ENCODE data around the gene ATP6V1F.

ATP6V1F gene

DNA sequence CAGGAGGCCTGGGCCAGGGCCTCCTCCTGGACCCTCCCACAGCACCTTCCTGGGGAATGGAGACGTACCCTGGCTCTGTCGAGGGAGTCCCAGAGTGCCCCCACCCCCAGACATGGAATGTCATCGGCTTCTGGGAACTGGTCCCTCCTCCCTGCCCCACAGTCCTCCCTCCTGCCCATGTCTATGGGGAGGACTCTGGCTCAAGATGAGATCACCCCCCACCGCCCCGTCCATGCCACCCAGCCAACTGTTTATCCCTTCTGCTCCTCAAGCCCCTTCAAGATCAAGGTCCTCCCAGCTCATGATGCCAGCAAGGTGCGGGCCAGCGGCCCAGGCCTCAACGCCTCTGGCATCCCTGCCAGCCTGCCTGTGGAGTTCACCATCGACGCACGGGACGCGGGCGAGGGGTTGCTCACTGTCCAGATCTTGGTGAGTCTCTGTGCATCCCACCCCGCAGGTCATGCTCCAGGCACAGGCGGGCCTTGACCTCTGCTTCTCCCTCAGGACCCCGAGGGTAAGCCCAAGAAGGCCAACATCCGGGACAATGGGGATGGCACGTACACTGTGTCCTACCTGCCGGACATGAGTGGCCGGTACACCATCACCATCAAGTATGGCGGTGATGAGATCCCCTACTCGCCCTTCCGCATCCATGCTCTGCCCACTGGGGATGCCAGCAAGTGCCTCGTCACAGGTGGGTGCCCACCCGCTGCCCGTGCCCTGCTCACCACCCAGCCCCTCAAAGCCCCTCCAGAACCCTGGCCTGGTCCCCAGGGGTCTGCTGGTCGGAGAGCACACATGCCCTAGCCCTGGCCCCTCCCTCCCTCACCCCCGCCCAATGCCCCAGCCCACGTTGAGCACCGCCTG lies 14.1 kb upstream of the ATP6V1F start:
- TF ChIP-seq, protein P1, sequence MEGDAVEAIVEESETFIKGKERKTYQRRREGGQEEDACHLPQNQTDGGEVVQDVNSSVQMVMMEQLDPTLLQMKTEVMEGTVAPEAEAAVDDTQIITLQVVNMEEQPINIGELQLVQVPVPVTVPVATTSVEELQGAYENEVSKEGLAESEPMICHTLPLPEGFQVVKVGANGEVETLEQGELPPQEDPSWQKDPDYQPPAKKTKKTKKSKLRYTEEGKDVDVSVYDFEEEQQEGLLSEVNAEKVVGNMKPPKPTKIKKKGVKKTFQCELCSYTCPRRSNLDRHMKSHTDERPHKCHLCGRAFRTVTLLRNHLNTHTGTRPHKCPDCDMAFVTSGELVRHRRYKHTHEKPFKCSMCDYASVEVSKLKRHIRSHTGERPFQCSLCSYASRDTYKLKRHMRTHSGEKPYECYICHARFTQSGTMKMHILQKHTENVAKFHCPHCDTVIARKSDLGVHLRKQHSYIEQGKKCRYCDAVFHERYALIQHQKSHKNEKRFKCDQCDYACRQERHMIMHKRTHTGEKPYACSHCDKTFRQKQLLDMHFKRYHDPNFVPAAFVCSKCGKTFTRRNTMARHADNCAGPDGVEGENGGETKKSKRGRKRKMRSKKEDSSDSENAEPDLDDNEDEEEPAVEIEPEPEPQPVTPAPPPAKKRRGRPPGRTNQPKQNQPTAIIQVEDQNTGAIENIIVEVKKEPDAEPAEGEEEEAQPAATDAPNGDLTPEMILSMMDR (conservative IDR thresholded peaks at IDR 0.05; ENCODE audit: low read length): no peak
- TF ChIP-seq EZH2phosphoT487 (IDR thresholded peaks at IDR 0.05; ENCODE audit: borderline replicate concordance): no peak
- H3K36me3 ChIP-seq (ENCODE audit: insufficient read depth, low read length): no peaks in the 10 kb centered on the region

DNA sequence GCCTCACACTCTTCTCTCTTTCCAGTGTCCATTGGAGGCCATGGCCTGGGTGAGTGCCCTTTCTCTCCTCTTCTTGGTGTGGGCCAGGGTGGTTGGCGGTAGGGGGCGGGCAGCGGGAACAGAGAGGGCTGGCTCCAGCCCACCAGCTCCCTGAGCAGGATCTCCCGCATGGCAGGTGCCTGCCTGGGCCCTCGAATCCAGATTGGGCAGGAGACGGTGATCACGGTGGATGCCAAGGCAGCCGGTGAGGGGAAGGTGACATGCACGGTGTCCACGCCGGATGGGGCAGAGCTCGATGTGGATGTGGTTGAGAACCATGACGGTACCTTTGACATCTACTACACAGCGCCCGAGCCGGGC lies 13.5 kb upstream of the ATP6V1F start:
- Histone ChIP-seq H3K9me2 (replicated peaks; ENCODE audit: low read depth, low read length) (no peaks in the 10 kb centered on the region), H2AFZ (ENCODE audit: low read length) (no peak overlapping the region), H3F3A (ENCODE audit: low read depth) (no peaks in the 10 kb centered on the region), H3K4me1 (ENCODE audit: insufficient read depth, low read length, poor library complexity, severe bottlenecking) (no peaks in the 10 kb centered on the region), H4K20me1 (ENCODE audit: insufficient read depth, low read length, poor library complexity, severe bottlenecking) (no peaks in the 10 kb centered on the region), H3K4me2 (ENCODE audit: low read depth, low read length, poor library complexity, severe bottlenecking) (no peak overlapping the region), H3K36me3 (ENCODE audit: insufficient read depth, low read length) (no peaks in the 10 kb centered on the region), H3K9ac (ENCODE audit: low read depth, low read length, poor library complexity, severe bottlenecking) (no peak overlapping the region), H3K4me3 (ENCODE audit: low read length, poor library complexity, severe bottlenecking) (no peak overlapping the region), H3K27me3 (ENCODE audit: insufficient read depth, low read length, poor library complexity, severe bottlenecking) (no peaks in the 10 kb centered on the region), H3K9me3 (ENCODE audit: insufficient read depth, low read depth, low read length) (no peaks in the 10 kb centered on the region), H3K79me2 (ENCODE audit: insufficient read depth, low read length) (no peaks in the 10 kb centered on the region)
- TF ChIP-seq, protein P1 (conservative IDR thresholded peaks at IDR 0.05; ENCODE audit: low read length): no peak
- TF ChIP-seq EZH2phosphoT487 (IDR thresholded peaks at IDR 0.05; ENCODE audit: borderline replicate concordance): no peak

More for the DNA sequence above, 14.1 kb upstream of the ATP6V1F start:
- Histone ChIP-seq H3K9me2 (replicated peaks; ENCODE audit: low read depth, low read length) (no peaks in the 10 kb centered on the region), H3K9me3 (ENCODE audit: insufficient read depth, low read depth, low read length) (no peaks in the 10 kb centered on the region), H2AFZ (ENCODE audit: low read length) (no peak overlapping the region), H3K79me2 (ENCODE audit: insufficient read depth, low read length) (no peaks in the 10 kb centered on the region), H3K27me3 (ENCODE audit: insufficient read depth, low read length, poor library complexity, severe bottlenecking) (no peaks in the 10 kb centered on the region), H4K20me1 (ENCODE audit: insufficient read depth, low read length, poor library complexity, severe bottlenecking) (no peaks in the 10 kb centered on the region), H3K4me2 (ENCODE audit: low read depth, low read length, poor library complexity, severe bottlenecking) (no peak overlapping the region), H3F3A (ENCODE audit: low read depth) (no peaks in the 10 kb centered on the region), H3K4me1 (ENCODE audit: insufficient read depth, low read length, poor library complexity, severe bottlenecking) (no peaks in the 10 kb centered on the region), H3K4me3 (ENCODE audit: low read length, poor library complexity, severe bottlenecking) (no peak overlapping the region), H3K9ac (ENCODE audit: low read depth, low read length, poor library complexity, severe bottlenecking) (no peak overlapping the region)

DNA sequence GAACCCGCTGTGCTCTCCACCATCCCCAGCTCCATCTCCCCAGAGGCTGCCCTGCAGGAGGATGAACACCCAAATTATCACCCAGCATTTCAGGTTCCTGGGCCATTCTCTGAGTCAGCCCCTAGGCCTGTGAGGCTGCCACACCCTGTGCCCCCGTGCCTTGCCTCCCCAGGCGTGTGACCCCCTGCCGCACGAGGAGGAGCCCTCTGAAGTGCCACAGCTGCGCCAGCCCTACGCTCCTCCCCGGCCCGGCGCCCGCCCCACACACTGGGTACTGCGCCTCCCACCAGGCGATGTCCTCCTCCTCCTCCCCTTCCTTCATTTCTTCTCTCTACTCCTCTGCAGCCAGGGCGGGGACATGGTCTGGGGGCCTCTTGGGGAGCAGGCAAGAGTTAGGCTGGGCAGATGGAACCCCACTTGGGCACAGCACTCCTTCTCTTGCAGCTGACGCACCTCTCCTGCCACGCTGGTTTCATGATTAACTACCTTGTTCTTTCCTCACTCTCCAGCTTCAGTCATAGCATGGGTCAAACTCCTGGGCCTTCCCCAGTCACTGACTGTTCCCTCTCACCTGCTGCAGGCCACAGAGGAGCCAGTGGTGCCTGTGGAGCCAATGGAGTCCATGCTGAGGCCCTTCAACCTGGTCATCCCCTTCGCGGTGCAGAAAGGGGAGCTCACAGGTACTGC lies 12.7 kb upstream of the ATP6V1F start:
- Histone ChIP-seq H3K4me2 (ENCODE audit: low read depth, low read length, poor library complexity, severe bottlenecking) (no peak overlapping the region), H3K27me3 (ENCODE audit: insufficient read depth, low read length, poor library complexity, severe bottlenecking) (no peaks in the 10 kb centered on the region), H3K4me1 (ENCODE audit: insufficient read depth, low read length, poor library complexity, severe bottlenecking) (no peaks in the 10 kb centered on the region), H3K4me3 (ENCODE audit: low read length, poor library complexity, severe bottlenecking) (no peak overlapping the region), H3K9me2 (replicated peaks; ENCODE audit: low read depth, low read length) (no peaks in the 10 kb centered on the region), H3K36me3 (ENCODE audit: insufficient read depth, low read length) (no peaks in the 10 kb centered on the region), H2AFZ (ENCODE audit: low read length) (no peak overlapping the region), H4K20me1 (ENCODE audit: insufficient read depth, low read length, poor library complexity, severe bottlenecking) (no peaks in the 10 kb centered on the region), H3K9ac (ENCODE audit: low read depth, low read length, poor library complexity, severe bottlenecking) (no peak overlapping the region), H3K9me3 (ENCODE audit: insufficient read depth, low read depth, low read length) (no peaks in the 10 kb centered on the region), H3F3A (ENCODE audit: low read depth) (no peaks in the 10 kb centered on the region), H3K79me2 (ENCODE audit: insufficient read depth, low read length) (no peaks in the 10 kb centered on the region)
- TF ChIP-seq EZH2phosphoT487 (IDR thresholded peaks at IDR 0.05; ENCODE audit: borderline replicate concordance): no peak
- TF ChIP-seq, protein P1 (conservative IDR thresholded peaks at IDR 0.05; ENCODE audit: low read length): no peak

Measured in Loucy (cell line).